GM10266 (cell line): ENCODE measurements around the gene FOXC2.

Experiments used
- DNase-seq: peaks from one replicate; pipeline ENCODE4 v3.0.0; 2012; ENCODE audit errors: extremely low spot score
- TF ChIP-seq, protein P1 (sequence below): IDR thresholded peaks from 2 replicates; pipeline ENCODE4 v1.5.1; 2012; ENCODE audit warnings: mild to moderate bottlenecking, low read depth; ENCODE audit not compliant: control insufficient read depth, insufficient read depth; ENCODE audit errors: missing control alignments

The FOXC2 gene

DNA sequence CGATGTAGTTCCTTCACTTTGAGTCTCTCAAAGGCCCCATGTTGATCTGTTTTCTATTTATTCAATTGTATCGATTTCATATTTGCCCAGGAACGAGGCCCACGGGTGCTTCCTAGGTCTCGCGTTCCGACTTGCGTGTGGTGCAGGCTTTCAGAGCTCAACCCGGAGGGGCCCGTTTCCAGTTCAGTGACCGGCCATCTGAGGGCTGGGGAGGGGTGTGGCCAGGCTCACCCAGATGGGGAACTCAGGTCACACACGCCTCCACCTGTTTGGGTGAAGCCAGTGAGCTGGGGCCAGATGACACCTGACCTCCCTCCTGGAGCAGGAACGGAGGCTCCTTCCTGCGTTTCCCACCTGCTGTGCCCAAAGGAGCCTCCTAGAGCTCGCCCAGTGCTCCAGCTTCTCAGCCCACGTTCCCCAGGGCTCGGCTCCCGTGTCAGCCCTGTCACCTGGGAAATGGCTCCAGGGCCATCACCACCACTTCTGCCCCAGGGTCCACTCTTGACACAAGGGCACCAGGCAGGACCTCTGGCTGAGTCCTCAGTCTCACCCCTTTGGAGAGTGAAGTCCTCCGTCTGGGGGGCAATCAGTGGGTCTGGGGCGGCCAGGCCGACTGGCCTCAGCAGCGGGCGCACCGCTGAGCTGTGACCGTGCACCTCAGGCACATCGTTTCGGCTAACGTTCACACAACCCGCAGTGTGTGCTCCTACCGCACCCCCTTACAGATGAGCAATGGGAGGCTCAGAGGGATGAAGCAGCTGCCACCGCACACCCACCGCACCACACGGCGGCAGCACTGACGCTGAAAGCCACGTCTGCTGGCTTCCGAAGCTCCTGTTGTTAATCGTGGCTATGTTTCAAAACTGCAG lies 38.3 kb upstream of the FOXC2 start:
- no peak for DNase-seq
- TF ChIP-seq, protein P1, sequence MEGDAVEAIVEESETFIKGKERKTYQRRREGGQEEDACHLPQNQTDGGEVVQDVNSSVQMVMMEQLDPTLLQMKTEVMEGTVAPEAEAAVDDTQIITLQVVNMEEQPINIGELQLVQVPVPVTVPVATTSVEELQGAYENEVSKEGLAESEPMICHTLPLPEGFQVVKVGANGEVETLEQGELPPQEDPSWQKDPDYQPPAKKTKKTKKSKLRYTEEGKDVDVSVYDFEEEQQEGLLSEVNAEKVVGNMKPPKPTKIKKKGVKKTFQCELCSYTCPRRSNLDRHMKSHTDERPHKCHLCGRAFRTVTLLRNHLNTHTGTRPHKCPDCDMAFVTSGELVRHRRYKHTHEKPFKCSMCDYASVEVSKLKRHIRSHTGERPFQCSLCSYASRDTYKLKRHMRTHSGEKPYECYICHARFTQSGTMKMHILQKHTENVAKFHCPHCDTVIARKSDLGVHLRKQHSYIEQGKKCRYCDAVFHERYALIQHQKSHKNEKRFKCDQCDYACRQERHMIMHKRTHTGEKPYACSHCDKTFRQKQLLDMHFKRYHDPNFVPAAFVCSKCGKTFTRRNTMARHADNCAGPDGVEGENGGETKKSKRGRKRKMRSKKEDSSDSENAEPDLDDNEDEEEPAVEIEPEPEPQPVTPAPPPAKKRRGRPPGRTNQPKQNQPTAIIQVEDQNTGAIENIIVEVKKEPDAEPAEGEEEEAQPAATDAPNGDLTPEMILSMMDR, result no peak

DNA sequence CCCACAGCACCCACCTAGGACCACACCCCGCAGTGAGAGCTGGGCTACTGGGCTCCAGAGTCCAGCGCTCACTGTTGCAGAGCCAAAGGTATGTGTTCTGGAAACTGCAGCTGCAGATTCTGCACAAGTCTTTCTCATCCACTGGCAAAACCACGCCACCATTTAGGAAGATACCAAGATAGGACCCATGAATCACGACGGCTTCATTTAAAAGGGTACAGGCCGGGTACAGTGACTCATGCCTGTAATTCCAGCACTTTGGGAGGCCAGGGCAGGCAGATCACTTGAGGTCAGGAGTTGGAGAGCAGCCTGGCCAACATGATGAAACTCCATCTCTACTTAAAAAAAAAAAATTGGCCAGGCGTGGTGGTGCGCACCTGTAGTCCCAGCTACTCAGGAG lies 37.5 kb upstream of the FOXC2 start:
- TF ChIP-seq, protein P1, result no peak
- no peak for DNase-seq

DNA sequence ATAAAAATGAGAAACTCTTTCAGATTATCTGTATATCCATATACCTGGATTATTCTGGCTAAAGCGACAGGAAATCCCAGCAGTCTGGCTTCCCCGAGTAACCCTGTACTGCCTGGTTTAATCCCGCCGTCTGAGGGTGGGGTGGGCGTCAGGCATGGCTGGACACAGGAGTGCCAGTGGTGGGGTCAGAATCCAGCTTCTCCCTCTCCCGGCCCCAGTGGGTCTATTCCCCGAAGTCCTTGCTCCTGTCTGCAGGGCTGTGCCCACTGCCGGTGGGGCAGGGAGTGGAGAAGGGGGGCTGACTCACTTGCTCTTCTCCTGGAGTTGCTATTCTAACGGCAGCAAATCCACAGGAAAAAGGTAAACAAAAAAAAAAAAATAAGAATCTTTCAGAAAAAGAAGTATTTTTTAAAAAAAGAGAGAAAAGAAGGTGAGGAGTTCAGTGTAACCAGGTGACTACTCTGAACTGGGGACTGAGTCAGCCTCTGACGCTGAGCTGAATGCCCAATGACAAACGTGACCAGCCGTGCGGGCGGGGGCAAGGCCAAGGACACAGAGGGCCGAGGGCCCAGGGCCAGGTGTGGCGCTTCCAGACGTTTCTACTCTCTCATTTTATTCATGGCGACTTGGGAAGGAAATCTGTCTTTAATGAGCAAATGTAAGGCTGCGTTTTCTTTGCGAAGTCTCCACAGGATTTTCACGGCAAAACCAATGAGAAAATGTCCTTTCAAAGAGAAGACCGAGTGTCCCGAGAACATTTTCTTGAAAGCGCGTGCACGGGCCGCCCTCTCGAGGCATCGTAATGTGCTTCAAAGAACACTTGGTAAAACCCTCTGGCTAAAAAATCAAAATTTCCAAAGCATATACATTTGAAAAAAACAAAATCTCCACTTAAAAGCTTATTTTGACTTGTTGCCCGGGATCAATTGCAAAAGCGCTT lies 36.1 kb upstream of the FOXC2 start:
- DNase-seq, result no peak

DNA sequence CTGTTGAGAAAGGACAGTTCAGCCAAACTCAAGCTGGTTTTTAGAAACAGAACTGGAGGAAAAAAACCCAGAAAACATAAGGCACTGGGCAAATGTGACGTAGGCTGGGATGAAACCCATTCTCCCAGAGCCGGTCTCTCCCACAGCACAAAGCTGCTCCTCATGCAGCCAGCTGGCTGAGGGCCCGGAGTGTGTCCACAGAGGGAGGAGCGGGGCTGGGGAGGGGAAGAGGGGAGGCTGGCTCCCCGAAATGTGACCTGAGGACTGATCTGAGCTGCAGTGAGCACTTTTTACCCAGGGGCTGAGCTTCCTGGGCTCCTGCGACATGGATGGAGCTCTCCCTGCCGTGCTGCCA lies 35.5 kb upstream of the FOXC2 start:
- DNase-seq, result no peak

More for the DNA sequence above, 36.1 kb upstream of the FOXC2 start:
- TF ChIP-seq, protein P1, result no peak

DNA sequence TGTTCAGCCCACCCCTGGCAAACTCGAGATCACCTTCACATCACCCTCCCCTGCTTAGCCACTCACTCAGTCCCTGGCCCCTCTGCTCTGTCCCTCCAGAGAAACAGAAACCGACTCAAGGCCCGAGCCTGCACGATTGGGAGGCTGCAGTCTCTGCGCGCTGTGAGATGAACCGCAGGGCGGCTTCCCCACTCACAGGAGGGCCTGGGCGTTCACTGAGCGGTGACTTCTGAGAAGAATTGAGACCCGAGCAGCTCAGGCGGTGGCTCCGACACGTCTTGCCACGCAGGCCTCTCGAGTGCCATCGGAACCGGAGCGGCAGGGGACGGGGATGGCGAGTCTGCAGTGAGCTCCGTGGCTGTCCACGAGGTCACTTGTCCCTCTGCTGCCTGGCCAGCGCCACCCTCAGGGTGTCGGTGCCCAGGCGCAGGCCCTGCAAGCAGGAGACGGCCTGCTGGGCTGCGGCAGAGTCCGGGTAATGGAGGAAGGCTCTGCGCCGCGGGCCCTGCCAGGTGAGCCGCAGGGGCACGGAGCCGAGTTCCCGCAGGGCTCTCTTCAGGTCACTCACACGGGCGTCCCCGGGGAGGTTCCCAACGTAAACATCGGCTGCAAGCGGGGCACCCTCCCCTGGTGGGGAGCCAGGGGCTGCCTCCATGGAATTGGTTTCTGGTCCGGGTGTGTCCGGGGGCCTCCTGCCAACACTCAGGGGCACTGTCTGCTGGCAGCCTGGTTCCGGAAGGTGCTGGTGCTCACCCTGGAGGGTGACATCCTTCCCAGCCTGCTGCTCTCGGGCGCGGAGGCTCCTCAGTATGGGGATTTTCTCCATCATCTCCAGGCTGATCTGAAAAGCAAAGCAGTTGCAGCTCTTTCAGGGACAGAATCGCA lies 34.7 kb upstream of the FOXC2 start:
- no peak for DNase-seq
- TF ChIP-seq, protein P1, result no peak

More for the DNA sequence above, 35.5 kb upstream of the FOXC2 start:
- TF ChIP-seq, protein P1, result no peak

DNA sequence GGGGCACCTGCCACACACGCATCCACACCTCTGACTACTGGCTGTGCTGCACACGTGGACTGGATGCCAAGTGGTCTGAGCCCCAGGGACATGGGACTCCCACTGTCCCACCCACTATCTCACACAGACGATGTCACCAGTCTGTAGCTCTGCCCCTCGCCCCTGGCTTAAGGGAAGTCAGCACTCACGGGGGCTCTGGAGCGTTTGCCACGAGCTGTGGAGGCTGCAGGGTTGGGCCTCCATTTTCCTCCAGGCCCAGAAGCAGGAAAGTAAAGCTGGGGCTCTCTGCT lies 34.2 kb upstream of the FOXC2 start:
- TF ChIP-seq, protein P1, result no peak

More for the DNA sequence above, 34.2 kb upstream of the FOXC2 start:
- DNase-seq, result no peak
